HEK293 (cell line): ENCODE data around the gene PPM1K.

Experiments
- ZNF157 ChIP-seq: fragments of 450-650 bp; formaldehyde crosslinking; IDR thresholded peaks from 2 replicates; pipeline ENCODE4 v1.5.1; 2016; ENCODE audit warnings: missing biosample characterization, missing genetic modification characterization
- TF ChIP-seq, protein P1 (sequence below): fragments of 450-650 bp; formaldehyde crosslinking; IDR thresholded peaks from 2 replicates; pipeline ENCODE4 v1.5.1; 2016; ENCODE audit warnings: missing biosample characterization, missing genetic modification characterization

DNA sequence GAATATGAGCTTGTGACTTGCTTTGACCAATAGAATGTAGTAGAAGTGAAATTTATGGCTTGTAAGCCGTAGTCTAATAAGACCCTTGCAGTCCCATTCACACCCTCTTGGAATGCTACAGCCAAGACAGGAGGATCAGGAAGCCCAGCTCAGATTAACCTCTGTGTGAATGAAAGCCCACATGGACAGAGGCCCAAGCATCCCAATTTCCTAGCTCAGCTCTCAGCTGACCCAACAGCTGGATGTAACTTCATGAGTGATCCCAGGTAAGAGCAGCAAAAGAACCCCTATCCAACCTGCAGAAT is 12.8 kb upstream of the PPM1K start:
- TF ChIP-seq, protein P1, sequence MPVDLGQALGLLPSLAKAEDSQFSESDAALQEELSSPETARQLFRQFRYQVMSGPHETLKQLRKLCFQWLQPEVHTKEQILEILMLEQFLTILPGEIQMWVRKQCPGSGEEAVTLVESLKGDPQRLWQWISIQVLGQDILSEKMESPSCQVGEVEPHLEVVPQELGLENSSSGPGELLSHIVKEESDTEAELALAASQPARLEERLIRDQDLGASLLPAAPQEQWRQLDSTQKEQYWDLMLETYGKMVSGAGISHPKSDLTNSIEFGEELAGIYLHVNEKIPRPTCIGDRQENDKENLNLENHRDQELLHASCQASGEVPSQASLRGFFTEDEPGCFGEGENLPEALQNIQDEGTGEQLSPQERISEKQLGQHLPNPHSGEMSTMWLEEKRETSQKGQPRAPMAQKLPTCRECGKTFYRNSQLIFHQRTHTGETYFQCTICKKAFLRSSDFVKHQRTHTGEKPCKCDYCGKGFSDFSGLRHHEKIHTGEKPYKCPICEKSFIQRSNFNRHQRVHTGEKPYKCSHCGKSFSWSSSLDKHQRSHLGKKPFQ (tag by site-specific recombination), result no peak
- no peak for TF ChIP-seq ZNF157 (tag by site-specific recombination)
